ENCODE data around the gene UBE2E3.
A peak's percentile ranks its signal among the peaks of the same experiment; 100 is the strongest.
"Not testable (repeated sequence)": the region's sequence is repeated elsewhere in the genome, so short reads cannot be mapped to it uniquely, and the experiment has no call there.

UBE2E3 gene

GRCh38 chr2:180980106-180980942 lies at the start of gene UBE2E3:
UBE2E3 (plus strand) TSS chr2:180980605; CDS start chr2:180982043, 1,438 bp downstream.
- peak; percentile 82 for DNase-seq

- DNase-seq = no peak
These were observed 48.6 kb upstream of the UBE2E3 start for GRCh38 chr2:180931841-180932240.

GRCh38 chr2:180933332-180933731 lies 47.1 kb upstream of the UBE2E3 start:
- no peak for DNase-seq

- no peak for DNase-seq
These were observed 45.5 kb upstream of the UBE2E3 start for GRCh38 chr2:180934911-180935310.

GRCh38 chr2:180937480-180937879 lies 42.9 kb upstream of the UBE2E3 start:
- not testable (repeated sequence) for DNase-seq

GRCh38 chr2:180938451-180938850 lies 42.0 kb upstream of the UBE2E3 start:
- DNase-seq = no peak

- DNase-seq = no peak
These were observed 37.1 kb upstream of the UBE2E3 start for GRCh38 chr2:180943275-180943674.

GRCh38 chr2:180944372-180944771 lies 36.0 kb upstream of the UBE2E3 start:
- no peak for DNase-seq

GRCh38 chr2:180947208-180947689 lies 33.2 kb upstream of the UBE2E3 start:
- DNase-seq = no peak

GRCh38 chr2:180949896-180950295 lies 30.5 kb upstream of the UBE2E3 start:
- no peak for DNase-seq

GRCh38 chr2:180952082-180952481 lies 28.3 kb upstream of the UBE2E3 start:
- no peak for DNase-seq

GRCh38 chr2:180952731-180953336 lies 27.6 kb upstream of the UBE2E3 start:
- no peak for DNase-seq

- no peak for DNase-seq
These were observed 26.9 kb upstream of the UBE2E3 start for GRCh38 chr2:180953550-180953949.

GRCh38 chr2:180955101-180955500 lies 25.3 kb upstream of the UBE2E3 start:
- DNase-seq = no peak

GRCh38 chr2:180959787-180960186 lies 20.6 kb upstream of the UBE2E3 start:
- no peak for DNase-seq

- no peak for DNase-seq
These were observed 19.4 kb upstream of the UBE2E3 start for GRCh38 chr2:180960982-180961381.

- DNase-seq = no peak
These were observed 17.6 kb upstream of the UBE2E3 start for GRCh38 chr2:180962727-180963314.

GRCh38 chr2:180966378-180966777 lies 14.0 kb upstream of the UBE2E3 start:
- DNase-seq = no peak

- no peak for DNase-seq
These were observed 11.3 kb upstream of the UBE2E3 start for GRCh38 chr2:180969124-180969523.

- no peak for DNase-seq
These were observed 10.4 kb upstream of the UBE2E3 start for GRCh38 chr2:180970016-180970415.

GRCh38 chr2:180971811-180972210 lies 8.6 kb upstream of the UBE2E3 start:
- DNase-seq = no peak

- DNase-seq = no peak
These were observed 4.8 kb upstream of the UBE2E3 start for GRCh38 chr2:180975585-180975984.

- DNase-seq = no peak
These were observed 1.3 kb upstream of the UBE2E3 start for GRCh38 chr2:180978903-180979748.
